ENCODE results near the gene MRPL4.

GRCh38 chr19:10306327-10306726, 54.3 kb downstream of the MRPL4 start:
- TF ChIP-seq CTCF (IDR thresholded peaks at IDR 0.05): no peak
- TF ChIP-seq POLR2A (IDR thresholded peaks at IDR 0.05): no peak
